Mononuclear cell (primary cell): ENCODE results near the gene TMEM19. TPM values are rescaled to one million over a fixed set of nuclear protein-coding genes. Genes with fewer than 3 reads are reported as not detected.

ENCODE experiments used
- H3K27me3 ChIP-seq: 2 replicates; pipeline ENCODE4 v1.6.0; 2011; ENCODE audit warnings: low read length, control low read depth; ENCODE audit not compliant: insufficient read depth
- H3K4me1 ChIP-seq: 2 replicates; pipeline ENCODE4 v1.5.1; 2011; ENCODE audit warnings: mild to moderate bottlenecking, low read length, control low read depth; ENCODE audit not compliant: insufficient read depth
- H3K4me3 ChIP-seq: 2 replicates; pipeline ENCODE4 v1.5.1; 2011; ENCODE audit warnings: mild to moderate bottlenecking, low read length, moderate library complexity
- H3K9me3 ChIP-seq: 2 replicates; pipeline ENCODE4 v1.5.1; 2011; ENCODE audit warnings: low read depth, mild to moderate bottlenecking, control low read depth, low read length
- total RNA-seq: library from RNA; depleted of rRNA; stranded (reverse); fragments of >200 nt; gene quantifications from one replicate; pipeline ENCODE4 v1.2.3, GENCODE V29; 2012

The TMEM19 gene
- total RNA-seq, 1 donor = 15.4 TPM

GRCh38 chr12:71656740-71657139 is 29.1 kb upstream of the TMEM19 start:
- Histone ChIP-seq H3K27me3 (no peaks in the 10 kb centered on the region), H3K4me3 (no peak overlapping the region), H3K4me1 (peaks cover 10% of the 10 kb centered on the region)

GRCh38 chr12:71661977-71662530 is 23.8 kb upstream of the TMEM19 start:
- Histone ChIP-seq H3K4me3 (peak overlapping the region; percentile 77), H3K27me3 (no peaks in the 10 kb centered on the region), H3K4me1 (peaks cover 26% of the 10 kb centered on the region), H3K9me3 (no peaks in the 10 kb centered on the region)

More at GRCh38 chr12:71656740-71657139, 29.1 kb upstream of the TMEM19 start:
- H3K9me3 ChIP-seq = no peaks in the 10 kb centered on the region

GRCh38 chr12:71662849-71663560 is 22.9 kb upstream of the TMEM19 start:
- Histone ChIP-seq H3K4me1 (peaks cover 26% of the 10 kb centered on the region), H3K4me3 (peak overlapping the region; percentile 77), H3K9me3 (no peaks in the 10 kb centered on the region), H3K27me3 (no peaks in the 10 kb centered on the region)

GRCh38 chr12:71663561-71664410 is 22.1 kb upstream of the TMEM19 start, which contains the start of the genes THAP2 and ZFC3H1:
Gene THAP2 (plus strand): TSS chr12:71664301. CDS start chr12:71664510, 209 bp downstream.
Gene ZFC3H1 (minus strand): TSS chr12:71663848. CDS start chr12:71663610, 238 bp downstream.
- Histone ChIP-seq H3K9me3 (no peaks in the 10 kb centered on the region), H3K27me3 (no peaks in the 10 kb centered on the region), H3K4me3 (peak within 1 kb of the TSS; percentile 77), H3K4me1 (peaks cover 26% of the 10 kb centered on the region)

- Histone ChIP-seq H3K27me3 (no peaks in the 10 kb centered on the region), H3K4me3 (peak overlapping the region; percentile 77), H3K4me1 (peaks cover 26% of the 10 kb centered on the region), H3K9me3 (no peaks in the 10 kb centered on the region)
These were observed 21.3 kb upstream of the TMEM19 start for GRCh38 chr12:71664411-71665089.

- Histone ChIP-seq H3K4me1 (peaks cover 26% of the 10 kb centered on the region), H3K4me3 (peak overlapping the region; percentile 77), H3K27me3 (no peaks in the 10 kb centered on the region), H3K9me3 (no peaks in the 10 kb centered on the region)
These were observed 20.8 kb upstream of the TMEM19 start for GRCh38 chr12:71665090-71665463.

GRCh38 chr12:71666259-71666658 is 19.6 kb upstream of the TMEM19 start:
- Histone ChIP-seq H3K9me3 (no peaks in the 10 kb centered on the region), H3K27me3 (no peaks in the 10 kb centered on the region), H3K4me1 (peaks cover 21% of the 10 kb centered on the region), H3K4me3 (no peak overlapping the region)

- no peaks in the 10 kb centered on the region for H3K4me1 ChIP-seq
- no peak overlapping the region for H3K4me3 ChIP-seq
- H3K27me3 ChIP-seq = no peaks in the 10 kb centered on the region
- H3K9me3 ChIP-seq = no peaks in the 10 kb centered on the region
These were observed 14.6 kb upstream of the TMEM19 start for GRCh38 chr12:71671311-71671710.

- H3K27me3 ChIP-seq = no peaks in the 10 kb centered on the region
- no peaks in the 10 kb centered on the region for H3K4me1 ChIP-seq
- no peak overlapping the region for H3K4me3 ChIP-seq
- H3K9me3 ChIP-seq = no peaks in the 10 kb centered on the region
These were observed 14.1 kb upstream of the TMEM19 start for GRCh38 chr12:71671816-71672215.

GRCh38 chr12:71682466-71682865 is 3.4 kb upstream of the TMEM19 start:
- peaks cover 24% of the 10 kb centered on the region for H3K4me1 ChIP-seq
- no peaks in the 10 kb centered on the region for H3K9me3 ChIP-seq
- H3K4me3 ChIP-seq = no peak overlapping the region
- no peaks in the 10 kb centered on the region for H3K27me3 ChIP-seq

GRCh38 chr12:71683633-71684032 is 2.2 kb upstream of the TMEM19 start:
- Histone ChIP-seq H3K4me3 (no peak overlapping the region), H3K4me1 (peaks cover 35% of the 10 kb centered on the region), H3K9me3 (no peaks in the 10 kb centered on the region), H3K27me3 (no peaks in the 10 kb centered on the region)

GRCh38 chr12:71684081-71684480 is 1.8 kb upstream of the TMEM19 start:
- peaks cover 35% of the 10 kb centered on the region for H3K4me1 ChIP-seq
- no peak overlapping the region for H3K4me3 ChIP-seq
- H3K27me3 ChIP-seq = no peaks in the 10 kb centered on the region
- no peaks in the 10 kb centered on the region for H3K9me3 ChIP-seq

GRCh38 chr12:71685312-71685906 is 473 bp upstream of the TMEM19 start:
- Histone ChIP-seq H3K4me3 (peak overlapping the region; percentile 74), H3K4me1 (peaks cover 38% of the 10 kb centered on the region)

GRCh38 chr12:71686658-71687025 is 760 bp downstream of the TMEM19 start:
- Histone ChIP-seq H3K27me3 (no peaks in the 10 kb centered on the region), H3K9me3 (no peaks in the 10 kb centered on the region), H3K4me3 (peak overlapping the region; percentile 74), H3K4me1 (peaks cover 38% of the 10 kb centered on the region)

More at GRCh38 chr12:71685312-71685906, 473 bp upstream of the TMEM19 start:
- no peaks in the 10 kb centered on the region for H3K9me3 ChIP-seq
- no peaks in the 10 kb centered on the region for H3K27me3 ChIP-seq
